Measurements from ENCODE around the gene OR4K2. TPM values are rescaled to one million over a fixed set of nuclear protein-coding genes. Genes with fewer than 3 reads are reported as not detected.

OR4K2 gene
- total RNA-seq, 1 experiment from 2014 or later, result not detected

DNA sequence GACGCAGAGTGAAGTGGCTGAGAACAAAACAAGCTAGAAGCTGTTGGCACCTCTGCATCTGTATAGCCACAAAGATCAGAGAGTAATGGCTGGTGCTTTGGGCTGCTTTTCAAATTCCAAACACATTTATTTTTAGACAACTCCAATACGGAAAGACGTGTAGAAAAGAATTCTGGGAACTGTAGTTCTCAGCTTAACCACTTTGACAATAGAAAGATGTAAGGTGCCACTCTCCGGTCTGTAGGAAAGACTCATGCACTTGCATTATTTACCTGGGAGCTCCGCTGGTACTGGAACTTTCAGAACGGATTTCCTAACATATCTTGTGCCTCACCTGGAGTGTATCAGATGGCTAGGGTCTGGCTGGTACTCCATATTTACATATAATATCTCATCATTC, 1.8 kb upstream of the OR4K2 start:
- H3K4me1 ChIP-seq (ENCODE audit: insufficient read depth, low read length), result no peaks in the 10 kb centered on the region
- peaks cover 91% of the 10 kb centered on the region for H3K9me3 ChIP-seq (ENCODE audit: control insufficient read depth, low read depth, low read length)
- peaks cover 15 to 22% of the 10 kb centered on the region in 2 experiments for H3K9me3 Mint-ChIP-seq

More for the DNA sequence above, 1.8 kb upstream of the OR4K2 start:
- Histone ChIP-seq H3K79me1 (ENCODE audit: insufficient read depth, low read depth, low read length, poor library complexity, severe bottlenecking) (no peaks in the 10 kb centered on the region), H3K56ac (ENCODE audit: insufficient read length, low read depth, low read length) (no peak overlapping the region), H2BK15ac (ENCODE audit: low read depth, low read length) (no peak overlapping the region), H3K23ac (ENCODE audit: insufficient read length, low read depth, low read length) (no peak overlapping the region), H2AFZ (ENCODE audit: low read length) (no peak overlapping the region), H3K4ac (ENCODE audit: low read depth, low read length) (no peak overlapping the region), H3K23me2 (ENCODE audit: insufficient read length, low read depth, low read length, poor library complexity, severe bottlenecking) (no peaks in the 10 kb centered on the region), H2BK5ac (ENCODE audit: insufficient read length, low read length) (no peak overlapping the region), H3K18ac (ENCODE audit: insufficient read length, low read depth, low read length) (no peak overlapping the region), H4K5ac (ENCODE audit: insufficient read length, low read depth, low read length) (no peak overlapping the region), H3K79me2 (ENCODE audit: insufficient read depth, low read length) (no peaks in the 10 kb centered on the region), H4K91ac (ENCODE audit: insufficient read length, low read depth, low read length) (no peak overlapping the region), H4K8ac (replicated peaks; ENCODE audit: insufficient read length, low read depth, low read length) (no peak overlapping the region), H3K14ac (ENCODE audit: insufficient read depth, low read length) (no peak overlapping the region), H2AK5ac (ENCODE audit: insufficient read length, low read length) (no peak overlapping the region), H3K4me2 (ENCODE audit: insufficient read depth, insufficient read length, low read length) (no peak overlapping the region), H4K20me1 (ENCODE audit: control insufficient read depth, insufficient read depth, insufficient read length) (no peaks in the 10 kb centered on the region), H2BK120ac (ENCODE audit: low read depth, low read length, poor library complexity, severe bottlenecking) (no peak overlapping the region), H3T11ph (ENCODE audit: low read length) (no peak overlapping the region), H3K9ac (ENCODE audit: extremely low read depth, insufficient read length, low read length) (no peak overlapping the region), H3K27ac (ENCODE audit: insufficient read length, low read depth, low read length) (no peak overlapping the region), H3K27me3 (ENCODE audit: insufficient read depth, low read length) (no peaks in the 10 kb centered on the region), H2BK20ac (ENCODE audit: low read depth, low read length, poor library complexity, severe bottlenecking) (no peak overlapping the region), H2BK12ac (ENCODE audit: insufficient read length, low read depth, low read length) (no peak overlapping the region)
- TF ChIP-seq, protein P1, sequence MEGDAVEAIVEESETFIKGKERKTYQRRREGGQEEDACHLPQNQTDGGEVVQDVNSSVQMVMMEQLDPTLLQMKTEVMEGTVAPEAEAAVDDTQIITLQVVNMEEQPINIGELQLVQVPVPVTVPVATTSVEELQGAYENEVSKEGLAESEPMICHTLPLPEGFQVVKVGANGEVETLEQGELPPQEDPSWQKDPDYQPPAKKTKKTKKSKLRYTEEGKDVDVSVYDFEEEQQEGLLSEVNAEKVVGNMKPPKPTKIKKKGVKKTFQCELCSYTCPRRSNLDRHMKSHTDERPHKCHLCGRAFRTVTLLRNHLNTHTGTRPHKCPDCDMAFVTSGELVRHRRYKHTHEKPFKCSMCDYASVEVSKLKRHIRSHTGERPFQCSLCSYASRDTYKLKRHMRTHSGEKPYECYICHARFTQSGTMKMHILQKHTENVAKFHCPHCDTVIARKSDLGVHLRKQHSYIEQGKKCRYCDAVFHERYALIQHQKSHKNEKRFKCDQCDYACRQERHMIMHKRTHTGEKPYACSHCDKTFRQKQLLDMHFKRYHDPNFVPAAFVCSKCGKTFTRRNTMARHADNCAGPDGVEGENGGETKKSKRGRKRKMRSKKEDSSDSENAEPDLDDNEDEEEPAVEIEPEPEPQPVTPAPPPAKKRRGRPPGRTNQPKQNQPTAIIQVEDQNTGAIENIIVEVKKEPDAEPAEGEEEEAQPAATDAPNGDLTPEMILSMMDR (conservative IDR thresholded peaks at IDR 0.05), result no peak
- no peaks in the 10 kb centered on the region; the same call in 1 of the 2 replicates for H3K27me3 Mint-ChIP-seq (ENCODE audit: low read depth)
- WGBS (ENCODE audit: extremely low coverage, insufficient read length, low lambda C conversion rate), result no CpG with 5 or more reads among the region's 6 CpGs
- H3K27ac Mint-ChIP-seq, result no peak overlapping the region
- no peaks in the 10 kb centered on the region for H3K4me1 Mint-ChIP-seq
- H3K4me3 Mint-ChIP-seq, result no peak overlapping the region
- no peak for DNase-seq
- H3K36me3 Mint-ChIP-seq (ENCODE audit: insufficient read depth in 1 of 3, low read depth in 3 of 3), result peaks cover 0 to 25% (median 10%) of the 10 kb centered on the region in 3 experiments; a peak in 5 of 7 replicates

All from H9 (cell line).